Left lobe of liver (tissue), 2 donors: ENCODE data around the gene DAAM2. TPM values are rescaled to one million over a fixed set of nuclear protein-coding genes. Genes with fewer than 3 reads are reported as not detected.

ENCODE experiments used
- ATAC-seq: fragments of 200-7000 bp; cut with Tn5 transposase; one replicate; pipeline ENCODE4 v1.9.1; 2020; ENCODE audit warnings: mild to moderate bottlenecking, moderate library complexity
- DNase-seq: peaks from one replicate; pipeline ENCODE4 v3.0.0-alpha.2; 2020; ENCODE audit warnings: low spot score
- total RNA-seq: library from RNA; stranded (reverse); gene quantifications from one replicate; pipeline ENCODE4 v1.2.1, GENCODE V29; 2021
- donor health status: DM: no; HTN: no; CAD: no; lungs with moderate emphysema.
- donor health status: DM: no; HTN: yes; CAD: no.

DAAM2 gene
- total RNA-seq, 1 donor from 2014 or later, result 6.0 TPM

GRCh38 chr6:39843305-39844020 is 51.3 kb downstream of the DAAM2 start:
- DNase-seq, result no peak
- ATAC-seq, result no peak

GRCh38 chr6:39844866-39845265 is 52.7 kb downstream of the DAAM2 start:
- ATAC-seq (no peak), DNase-seq (no peak)

DNA sequence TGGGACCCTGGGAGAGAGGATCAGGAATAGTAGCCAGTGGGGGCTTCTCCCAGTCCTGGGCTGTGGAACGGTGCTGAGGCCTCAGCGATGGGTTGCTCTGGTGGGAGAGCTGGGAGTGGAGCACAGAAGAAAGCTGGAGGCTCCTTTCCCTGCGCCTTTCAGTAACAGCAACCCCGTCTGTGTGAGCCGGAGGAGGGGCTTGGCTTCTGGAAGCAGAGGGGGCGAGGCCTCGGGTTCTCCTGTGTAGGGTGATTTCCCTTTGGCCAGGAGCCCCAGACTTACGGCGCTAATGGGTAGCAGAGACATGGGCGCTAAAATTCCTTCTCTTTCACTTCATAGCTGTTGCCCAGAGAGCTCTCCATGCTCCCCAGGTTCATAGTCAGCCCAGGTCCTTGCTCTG is 55.0 kb downstream of the DAAM2 start:
- ATAC-seq, result no peak
- DNase-seq, result no peak

DNA sequence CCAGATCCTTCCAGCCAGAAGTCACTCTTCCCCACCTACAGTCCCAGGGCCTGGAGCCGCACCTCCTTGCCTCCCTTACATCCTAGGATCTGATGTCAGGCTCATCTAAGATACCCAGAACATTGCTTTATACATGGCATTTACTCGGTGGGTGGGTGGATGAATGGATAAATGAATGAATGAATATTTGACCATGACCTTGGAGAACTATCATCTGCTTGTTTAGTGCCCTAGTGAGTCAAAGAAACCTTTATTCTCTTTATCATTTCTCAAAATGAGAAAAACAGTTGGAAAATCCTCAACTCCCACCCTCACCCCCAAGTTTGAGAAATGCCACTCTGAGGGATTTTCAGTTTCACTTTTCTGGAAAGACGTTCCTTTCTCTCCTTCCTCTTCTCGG is 56.0 kb downstream of the DAAM2 start:
- no peak for ATAC-seq
- DNase-seq, result no peak

DNA sequence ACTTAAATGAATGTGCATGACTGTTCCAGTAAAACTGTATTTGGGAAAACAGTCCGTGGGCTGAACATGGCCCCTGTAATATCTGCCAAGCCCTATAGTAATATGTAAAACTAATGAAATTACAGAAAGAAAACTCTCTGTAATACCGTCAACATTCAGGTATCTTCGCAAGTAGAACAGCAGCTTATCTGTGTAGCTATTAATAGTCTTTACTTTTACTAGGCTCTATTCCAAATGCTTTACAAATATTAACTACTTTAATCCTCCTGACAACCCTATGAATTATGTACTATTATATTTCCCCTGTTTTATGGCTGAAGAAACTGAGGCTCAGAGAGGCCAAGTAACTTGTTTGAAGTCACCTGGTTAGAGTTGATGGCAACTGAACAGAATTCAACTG is 57.1 kb downstream of the DAAM2 start:
- ATAC-seq, result no peak
- DNase-seq, result no peak

DNA sequence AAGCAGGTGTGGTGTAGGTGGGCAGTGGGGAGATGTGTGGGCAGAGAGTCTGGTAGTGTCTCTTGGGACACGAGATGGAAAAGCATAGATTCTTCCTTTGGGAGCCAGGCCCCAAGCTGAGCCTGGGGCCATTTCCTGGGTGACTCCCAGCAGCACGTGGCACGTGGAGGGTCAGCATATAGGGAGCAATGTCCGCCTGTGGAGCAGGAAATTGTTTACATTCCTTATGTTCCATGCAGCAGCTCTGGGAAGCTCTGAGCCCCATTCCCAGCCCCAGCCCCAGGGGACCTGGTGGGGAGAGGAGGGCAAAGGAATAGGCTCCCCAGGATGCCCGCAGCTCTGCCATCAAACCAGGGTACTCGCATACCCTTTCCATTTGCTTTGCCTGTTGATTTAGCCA is 57.6 kb downstream of the DAAM2 start:
- ATAC-seq (no peak), DNase-seq (no peak)

DNA sequence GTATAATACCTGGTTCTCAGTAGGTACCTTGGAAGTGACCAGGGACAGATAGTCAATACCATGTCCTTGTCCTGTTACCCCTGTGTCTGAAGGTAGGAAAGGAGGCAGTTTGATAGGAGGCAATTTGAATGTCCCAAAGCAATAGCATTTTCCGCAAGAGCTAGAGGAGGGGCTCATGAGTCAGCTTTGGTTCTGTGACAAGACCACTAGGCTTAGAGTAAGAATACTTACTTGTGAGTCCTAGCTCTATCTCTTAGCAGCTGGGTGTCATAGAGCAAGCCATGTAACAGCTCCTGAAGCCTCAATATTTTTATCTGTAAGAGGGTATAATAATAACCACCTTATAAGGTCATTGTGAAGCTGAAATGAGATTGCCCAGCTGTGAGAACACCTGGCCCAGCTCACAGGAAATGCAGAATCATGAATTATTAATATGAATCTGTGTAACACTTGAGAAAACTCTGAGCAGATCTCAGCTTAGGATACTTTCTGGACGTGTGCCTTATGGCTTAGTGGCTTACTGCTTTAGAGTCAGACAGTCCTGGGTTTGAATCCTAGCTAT is 58.6 kb downstream of the DAAM2 start:
- ATAC-seq, result no peak

DNA sequence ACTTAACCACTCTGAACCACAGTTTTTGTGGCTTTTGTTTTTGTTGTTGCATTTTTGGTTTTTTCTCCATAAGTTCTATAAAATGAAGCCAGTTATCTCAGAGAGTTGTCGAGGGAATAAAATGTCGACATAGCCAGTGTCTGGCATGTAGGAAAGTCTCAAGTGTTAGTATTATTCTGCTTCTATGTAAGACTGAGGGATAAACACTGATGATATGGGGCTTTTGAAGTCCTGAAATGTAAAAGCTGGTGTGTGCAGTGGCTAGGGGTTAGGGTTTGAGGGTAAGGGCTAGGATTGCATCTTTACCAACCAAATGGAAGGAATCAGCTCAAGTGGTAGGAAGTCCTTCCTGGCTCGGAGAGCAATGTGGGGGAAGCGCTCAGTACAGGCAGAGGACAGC is 59.2 kb downstream of the DAAM2 start:
- no peak for DNase-seq
- ATAC-seq, result no peak

More for the DNA sequence above, 58.6 kb downstream of the DAAM2 start:
- no peak for DNase-seq

- ATAC-seq (no peak), DNase-seq (no peak)
Observed at GRCh38 chr6:39852324-39852723, 60.1 kb downstream of the DAAM2 start.

- no peak for DNase-seq
Observed at GRCh38 chr6:39853604-39854003, 61.4 kb downstream of the DAAM2 start.

DNA sequence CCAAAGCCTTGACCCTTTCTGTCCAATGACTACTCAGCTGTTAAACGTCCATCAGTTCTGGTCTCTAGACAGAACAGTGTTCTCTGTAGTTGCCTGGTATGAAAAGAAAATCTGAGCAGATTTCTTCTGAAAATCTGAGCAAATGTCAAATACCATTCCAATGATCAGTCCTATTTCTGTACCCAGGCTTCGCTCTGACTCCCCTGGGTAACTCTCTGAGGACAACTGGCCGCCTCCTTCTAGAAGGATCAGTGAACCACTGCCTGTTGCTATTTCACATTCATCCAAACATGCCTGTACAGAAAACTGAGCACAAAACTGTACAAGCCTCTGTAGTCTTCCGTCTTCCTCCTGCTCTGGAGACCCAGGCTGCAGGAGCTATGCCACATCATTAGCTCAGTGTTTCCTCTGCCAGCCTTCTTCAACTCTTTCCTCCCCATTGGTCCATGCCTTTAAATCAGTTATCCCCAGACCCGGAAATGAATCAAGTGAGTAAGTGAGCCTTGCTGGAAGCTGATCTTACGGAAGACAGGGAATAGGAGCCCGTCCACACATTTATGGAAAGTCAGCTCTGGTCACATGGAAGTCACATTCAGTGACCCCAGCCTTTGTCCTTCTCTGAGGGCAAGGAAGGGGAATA is 63.3 kb downstream of the DAAM2 start:
- no peak for ATAC-seq
- DNase-seq, result no peak

More at GRCh38 chr6:39853604-39854003, 61.4 kb downstream of the DAAM2 start:
- ATAC-seq, result no peak

DNA sequence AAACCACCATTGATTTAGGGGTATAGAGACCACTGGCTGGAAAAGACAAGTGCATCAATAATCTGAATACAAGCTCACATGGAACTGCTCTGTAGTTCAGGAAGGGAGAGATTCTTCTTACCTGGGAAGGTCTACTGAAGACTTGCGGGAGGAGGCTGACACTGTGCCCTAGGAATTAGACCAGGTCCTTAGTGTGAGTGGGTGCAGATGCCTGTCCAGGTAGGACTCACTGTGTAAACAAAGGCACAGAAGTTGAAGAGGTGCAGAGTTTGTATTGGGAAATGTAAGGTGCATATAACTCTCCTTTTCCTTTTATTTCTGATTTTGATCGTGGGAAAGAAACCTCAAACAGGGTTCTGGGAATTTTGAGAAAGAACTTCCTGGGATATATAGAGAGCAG is 66.8 kb downstream of the DAAM2 start:
- no peak for ATAC-seq

GRCh38 chr6:39861663-39862062 is 69.5 kb downstream of the DAAM2 start:
- no peak for ATAC-seq
- no peak for DNase-seq

More for the DNA sequence above, 66.8 kb downstream of the DAAM2 start:
- no peak for DNase-seq

DNA sequence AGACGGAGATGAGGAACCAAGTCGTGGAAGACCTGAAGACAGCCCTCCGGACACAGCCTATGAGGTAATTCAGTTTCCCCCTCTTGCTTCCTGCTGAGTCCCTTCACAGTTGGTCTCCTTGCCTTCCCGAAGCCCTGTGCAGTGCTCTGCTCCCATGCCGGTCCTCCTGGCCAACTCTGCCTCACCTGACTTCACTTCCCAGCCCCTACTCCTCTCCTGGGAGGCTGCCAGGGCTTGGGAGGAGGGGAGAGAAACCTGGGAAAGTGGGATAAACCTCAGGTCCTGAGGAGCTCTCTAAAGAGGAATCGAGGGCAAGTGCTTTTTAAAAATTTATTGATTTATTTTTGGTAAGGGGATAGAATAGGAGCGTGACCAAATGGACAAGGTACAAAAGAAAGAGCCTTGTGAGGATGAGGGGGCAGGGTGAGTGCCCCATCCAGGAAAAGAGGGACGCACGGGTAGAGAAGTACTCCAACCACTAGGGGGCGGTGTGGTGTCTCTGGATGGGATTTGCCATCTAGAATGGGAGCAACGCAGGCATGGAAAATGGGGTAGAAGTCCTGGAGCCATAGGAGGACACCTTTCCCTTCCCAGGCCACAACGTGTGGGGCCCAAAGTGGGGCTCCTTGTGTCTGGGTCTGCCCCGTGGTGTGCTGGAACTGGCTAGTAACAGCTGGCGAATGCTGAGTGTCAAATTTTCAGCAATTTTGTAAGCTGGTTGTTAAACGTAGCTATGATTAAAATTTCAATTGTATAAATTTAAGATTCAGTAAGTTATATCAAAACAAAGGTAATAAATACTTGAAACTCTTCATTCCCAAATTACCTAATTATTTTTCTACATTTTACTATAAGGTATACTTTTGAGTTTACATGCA is 73.1 kb downstream of the DAAM2 start:
- DNase-seq, result peak; percentile 75
- peak; percentile 96 for ATAC-seq

DNA sequence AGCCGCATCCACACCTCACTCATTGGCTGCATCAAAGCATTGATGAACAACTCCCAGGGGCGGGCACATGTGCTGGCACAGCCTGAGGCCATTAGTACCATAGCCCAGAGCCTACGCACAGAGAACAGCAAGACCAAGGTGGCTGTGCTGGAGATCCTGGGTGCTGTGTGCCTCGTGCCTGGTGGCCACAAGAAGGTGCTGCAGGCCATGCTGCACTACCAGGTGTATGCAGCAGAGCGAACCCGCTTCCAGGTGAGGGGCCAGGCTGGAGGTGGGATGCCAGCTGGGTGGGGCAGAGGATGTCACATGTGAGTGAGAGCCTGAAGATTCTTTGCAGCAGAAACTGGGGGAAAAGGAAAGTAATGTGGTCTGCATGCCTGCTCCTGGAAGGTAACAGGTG is 75.4 kb downstream of the DAAM2 start:
- ATAC-seq, result no peak
- DNase-seq, result no peak

DNA sequence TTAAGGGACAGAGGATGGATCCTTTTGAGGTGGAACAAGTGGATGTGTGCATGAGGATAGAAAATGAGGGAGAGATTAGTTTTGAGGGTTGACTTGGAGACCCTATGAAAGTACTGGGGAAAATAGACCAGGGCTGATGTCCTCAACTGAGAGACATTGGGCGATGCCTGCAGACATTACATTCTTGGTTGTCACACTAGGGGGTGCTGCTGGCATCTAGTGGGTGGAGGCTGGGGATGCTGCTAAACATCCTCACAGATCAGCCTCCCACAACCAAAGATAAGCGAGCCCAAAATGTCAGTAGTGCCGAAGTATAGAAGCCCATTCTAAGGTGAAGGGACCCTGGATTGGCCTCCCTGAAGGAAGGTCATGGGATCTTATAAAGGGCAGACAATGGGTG is 78.8 kb downstream of the DAAM2 start:
- ATAC-seq (no peak), DNase-seq (no peak)

DNA sequence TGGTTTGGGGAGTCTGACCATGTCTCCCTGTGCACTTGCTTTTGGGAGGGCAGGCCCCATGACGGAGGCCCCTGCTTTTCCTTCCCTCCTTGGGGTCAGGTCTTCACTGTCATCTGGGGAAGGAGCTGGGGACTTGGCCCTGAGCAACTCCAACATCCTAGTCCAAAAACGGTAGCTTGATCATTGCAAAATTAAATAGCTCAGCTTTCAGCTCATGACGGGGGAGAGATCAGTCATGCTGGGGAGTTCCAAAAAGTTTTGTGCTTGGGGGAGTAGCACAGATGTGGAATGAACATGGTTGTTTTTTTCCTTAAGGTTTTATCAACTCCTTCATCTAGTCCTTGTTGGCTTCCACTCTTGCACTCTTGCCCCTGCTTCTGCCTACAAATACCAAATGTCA is 81.3 kb downstream of the DAAM2 start:
- no peak for ATAC-seq
- no peak for DNase-seq

- DNase-seq, result no peak
Observed at GRCh38 chr6:39876111-39876510, 83.9 kb downstream of the DAAM2 start.

GRCh38 chr6:39876826-39877225 is 84.7 kb downstream of the DAAM2 start:
- DNase-seq (no peak), ATAC-seq (no peak)

More at GRCh38 chr6:39876111-39876510, 83.9 kb downstream of the DAAM2 start:
- no peak for ATAC-seq

- no peak for DNase-seq
- ATAC-seq, result peak; percentile 57
Observed at GRCh38 chr6:39879535-39879934, 87.4 kb downstream of the DAAM2 start.

- DNase-seq, result no peak
- no peak for ATAC-seq
Observed at GRCh38 chr6:39880594-39880993, 88.4 kb downstream of the DAAM2 start.
